Measurements from ENCODE around the gene ZBTB2.
"Not testable (repeated sequence)": the region's sequence is repeated elsewhere in the genome, so short reads cannot be mapped to it uniquely, and the experiment has no call there.

ZBTB2 gene

GRCh38 chr6:151389618-151390275 lies 1.6 kb downstream of the ZBTB2 start:
- H3K4me3 ChIP-seq (ENCODE audit: low read length): peak overlapping the region; percentile 99
- no peak for TF ChIP-seq ZNF274 (IDR thresholded peaks at IDR 0.05; ENCODE audit: low read depth, low read length)

- peak overlapping the region; percentile 99 for H3K4me3 ChIP-seq (ENCODE audit: low read length)
- no peak for TF ChIP-seq ZNF274 (IDR thresholded peaks at IDR 0.05; ENCODE audit: low read depth, low read length)
These were observed 2.3 kb downstream of the ZBTB2 start for GRCh38 chr6:151388997-151389617.

DNA sequence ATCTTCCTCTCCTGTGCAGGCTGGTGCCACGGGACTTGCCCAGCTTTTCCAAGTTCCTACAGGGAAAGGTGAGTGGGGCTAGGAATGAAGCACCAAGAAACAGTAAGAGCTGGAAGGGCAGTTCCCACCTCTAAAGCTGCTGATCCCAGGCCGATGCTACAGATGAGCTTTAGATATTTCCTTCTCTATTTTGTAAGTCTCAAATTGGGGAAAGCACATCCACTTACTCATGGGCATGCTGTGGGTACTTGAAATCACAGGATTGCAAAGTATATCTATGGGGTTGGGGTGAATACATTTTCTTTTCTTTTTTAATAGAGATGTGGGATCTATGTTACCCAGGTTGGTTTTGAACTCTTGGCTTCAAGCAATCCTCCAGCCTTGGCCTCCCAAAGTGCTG lies 3.1 kb downstream of the ZBTB2 start:
- no peak for TF ChIP-seq ZNF274 (IDR thresholded peaks at IDR 0.05; ENCODE audit: low read depth, low read length)
- no peak overlapping the region for H3K4me3 ChIP-seq (ENCODE audit: low read length)

DNA sequence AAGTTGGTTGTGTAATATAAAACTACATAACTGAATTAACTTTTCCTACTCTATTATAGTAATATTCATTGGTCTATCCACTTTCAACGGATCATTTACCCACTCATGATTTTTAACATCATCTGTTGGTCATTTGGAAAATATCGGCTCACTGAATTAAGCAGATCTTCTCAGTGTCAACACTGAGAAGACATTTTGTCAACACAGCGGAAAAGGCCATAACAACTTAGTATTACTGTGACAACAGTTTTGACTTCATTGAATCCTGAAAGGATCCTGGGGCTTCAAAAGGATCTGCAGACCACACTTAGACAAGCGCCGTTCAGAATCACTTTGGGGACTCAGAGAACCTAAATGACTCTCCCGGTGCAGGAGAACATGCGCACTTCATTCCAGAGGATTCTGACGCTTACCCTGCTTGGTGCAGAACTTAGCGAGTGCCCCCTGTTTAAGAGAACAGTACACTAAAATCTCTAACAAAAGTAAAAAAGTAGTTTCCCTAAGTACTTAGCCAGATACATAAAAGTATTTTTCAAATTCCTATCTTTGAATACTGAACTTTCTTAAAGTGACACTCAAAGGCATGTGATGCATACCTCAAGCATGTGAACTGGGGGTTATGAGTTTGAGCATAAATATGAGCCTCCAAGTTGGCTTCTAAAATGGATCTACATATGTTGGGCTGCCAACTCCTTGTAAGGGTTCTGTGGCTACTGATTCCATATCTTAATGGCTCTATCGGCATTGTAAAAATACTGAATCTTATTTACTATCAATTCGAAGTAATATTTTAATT lies 4.0 kb downstream of the ZBTB2 start:
- TF ChIP-seq ZNF274 (IDR thresholded peaks at IDR 0.05; ENCODE audit: low read depth, low read length): no peak
- H3K4me3 ChIP-seq (ENCODE audit: low read length): no peak overlapping the region

- H3K4me3 ChIP-seq (ENCODE audit: low read length): no peak overlapping the region
- TF ChIP-seq ZNF274 (IDR thresholded peaks at IDR 0.05; ENCODE audit: low read depth, low read length): no peak
These were observed 6.2 kb downstream of the ZBTB2 start for GRCh38 chr6:151385177-151385576.

DNA sequence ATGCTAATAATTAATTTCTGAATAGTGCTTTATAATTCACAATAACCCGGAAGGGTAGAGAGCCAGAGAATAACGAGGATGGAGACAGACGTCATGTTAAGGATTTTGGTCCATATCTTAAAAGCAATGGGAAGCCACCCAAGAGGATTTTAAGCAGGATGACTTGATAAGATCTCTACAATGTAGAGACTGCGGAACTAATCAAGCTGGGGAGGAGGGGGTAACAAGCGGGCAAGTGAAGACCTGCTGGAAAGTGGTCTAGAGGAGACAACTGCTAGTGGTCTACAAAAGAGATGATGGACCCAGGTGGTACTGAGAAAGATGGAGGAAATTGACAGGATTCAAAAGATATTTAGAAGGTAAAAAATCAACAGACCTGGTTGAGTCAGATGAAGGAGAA lies 7.2 kb downstream of the ZBTB2 start:
- no peak for TF ChIP-seq ZNF274 (IDR thresholded peaks at IDR 0.05; ENCODE audit: low read depth, low read length)
- H3K4me3 ChIP-seq (ENCODE audit: low read length): no peak overlapping the region

DNA sequence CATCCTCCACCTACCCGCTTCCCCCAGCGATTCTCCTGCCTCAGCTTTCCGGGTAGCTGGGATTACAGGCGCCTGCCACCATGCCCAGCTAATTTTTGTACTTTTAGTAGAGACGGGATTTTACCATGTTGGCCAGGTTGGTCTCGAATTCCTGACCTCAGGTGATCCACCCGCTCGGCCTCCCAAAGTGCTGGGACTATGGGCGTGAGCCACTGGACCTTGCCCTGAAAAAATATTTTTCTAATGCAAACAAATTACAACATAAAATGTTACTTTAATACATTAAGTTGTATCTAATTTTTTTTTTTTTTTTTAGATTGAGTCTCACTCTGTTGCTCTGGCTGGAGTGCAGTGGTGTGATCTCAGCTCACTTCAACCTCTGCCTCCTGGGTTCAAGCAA lies 8.7 kb downstream of the ZBTB2 start:
- H3K4me3 ChIP-seq (ENCODE audit: low read length): not testable (repeated sequence)

DNA sequence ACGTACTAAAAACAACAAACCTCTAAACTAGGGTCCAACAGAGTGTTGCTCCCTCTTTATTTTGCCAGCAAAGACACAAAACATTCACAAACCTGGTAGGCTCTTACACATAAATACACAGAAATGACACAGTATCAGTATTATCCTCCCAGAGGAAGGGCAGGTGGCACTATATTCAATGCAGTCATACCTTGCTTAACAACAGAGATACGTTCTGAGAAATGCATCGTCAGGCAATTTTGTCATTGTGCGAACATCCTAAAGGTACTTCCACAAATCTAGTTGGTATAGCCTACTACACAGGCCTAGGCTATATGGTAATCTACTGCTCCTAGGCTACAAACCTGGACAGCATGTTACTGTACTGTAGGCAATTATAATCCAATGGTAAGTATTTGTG lies 9.6 kb downstream of the ZBTB2 start:
- no peak for TF ChIP-seq ZNF274 (IDR thresholded peaks at IDR 0.05; ENCODE audit: low read depth, low read length)
- H3K4me3 ChIP-seq (ENCODE audit: low read length): no peak overlapping the region

- peak overlapping the region; percentile 39; the same call in 1 of the 2 replicates for H3K4me3 ChIP-seq (ENCODE audit: low read length)
- no peak for TF ChIP-seq ZNF274 (IDR thresholded peaks at IDR 0.05; ENCODE audit: low read depth, low read length)
These were observed 10.5 kb downstream of the ZBTB2 start for GRCh38 chr6:151380848-151381205.

GRCh38 chr6:151379933-151380847 lies 11.2 kb downstream of the ZBTB2 start:
- no peak for TF ChIP-seq ZNF274 (IDR thresholded peaks at IDR 0.05; ENCODE audit: low read depth, low read length)
- H3K4me3 ChIP-seq (ENCODE audit: low read length): peak overlapping the region; percentile 39

- TF ChIP-seq ZNF274 (IDR thresholded peaks at IDR 0.05; ENCODE audit: low read depth, low read length): no peak
- H3K4me3 ChIP-seq (ENCODE audit: low read length): no peak overlapping the region
These were observed 14.3 kb downstream of the ZBTB2 start for GRCh38 chr6:151377095-151377494.

DNA sequence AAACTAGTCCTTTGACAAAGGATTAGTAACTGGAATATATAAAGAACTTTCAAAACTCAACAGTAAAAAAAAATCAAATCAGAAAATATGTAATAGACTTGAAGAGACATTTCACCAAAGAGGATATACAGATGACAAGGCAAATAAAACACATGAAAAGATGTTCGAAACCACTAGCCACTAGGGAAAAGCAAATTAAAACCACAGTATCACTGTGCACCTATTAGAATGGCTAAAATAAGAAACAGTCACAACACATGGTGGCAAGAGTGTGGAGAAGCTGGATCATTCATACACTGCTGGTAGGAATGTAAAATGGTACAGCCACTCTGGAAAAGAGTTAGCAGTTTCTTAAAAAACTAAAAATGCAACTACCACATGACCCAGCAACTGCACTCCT lies 14.9 kb downstream of the ZBTB2 start:
- TF ChIP-seq ZNF274 (IDR thresholded peaks at IDR 0.05; ENCODE audit: low read depth, low read length): no peak
- H3K4me3 ChIP-seq (ENCODE audit: low read length): no peak overlapping the region

- no peak for TF ChIP-seq ZNF274 (IDR thresholded peaks at IDR 0.05; ENCODE audit: low read depth, low read length)
- no peak overlapping the region for H3K4me3 ChIP-seq (ENCODE audit: low read length)
These were observed 15.5 kb downstream of the ZBTB2 start for GRCh38 chr6:151375833-151376232.

- H3K4me3 ChIP-seq (ENCODE audit: low read length): no peak overlapping the region
These were observed 17.2 kb downstream of the ZBTB2 start for GRCh38 chr6:151374036-151374683.

More at GRCh38 chr6:151374036-151374683, 17.2 kb downstream of the ZBTB2 start:
- TF ChIP-seq ZNF274 (IDR thresholded peaks at IDR 0.05; ENCODE audit: low read depth, low read length): no peak
